HG03439 (cell line): ENCODE results near the gene CPE.
"Not testable (repeated sequence)": the region's sequence is repeated elsewhere in the genome, so short reads cannot be mapped to it uniquely, and the experiment has no call there.

Source experiments
- ATAC-seq: cut with Tn5 transposase; IDR thresholded peaks from one replicate; pipeline ENCODE4 v1.9.1; 2021; ENCODE audit warnings: mild to moderate bottlenecking, moderate library complexity; ENCODE audit not compliant: unreplicated experiment

CPE gene

DNA sequence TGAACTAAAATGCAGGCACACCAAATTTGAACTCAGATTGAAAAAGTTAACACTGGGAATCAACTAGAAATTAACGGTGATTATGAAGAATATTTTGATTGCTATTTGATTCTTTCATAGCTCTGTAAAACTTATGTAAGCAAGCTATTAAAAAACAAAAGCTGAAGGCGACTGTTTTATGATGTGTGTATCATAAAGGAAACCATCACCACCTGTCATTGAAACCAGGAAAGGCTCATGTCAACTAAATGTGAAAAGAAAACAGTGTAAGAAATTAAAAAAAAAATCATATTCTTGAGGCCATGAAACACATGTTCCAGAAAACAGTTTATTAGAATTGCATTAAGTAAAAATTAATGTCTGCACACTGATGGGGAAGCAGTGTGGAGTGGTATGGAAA is 24.2 kb downstream of the CPE start:
- ATAC-seq, result no peak

DNA sequence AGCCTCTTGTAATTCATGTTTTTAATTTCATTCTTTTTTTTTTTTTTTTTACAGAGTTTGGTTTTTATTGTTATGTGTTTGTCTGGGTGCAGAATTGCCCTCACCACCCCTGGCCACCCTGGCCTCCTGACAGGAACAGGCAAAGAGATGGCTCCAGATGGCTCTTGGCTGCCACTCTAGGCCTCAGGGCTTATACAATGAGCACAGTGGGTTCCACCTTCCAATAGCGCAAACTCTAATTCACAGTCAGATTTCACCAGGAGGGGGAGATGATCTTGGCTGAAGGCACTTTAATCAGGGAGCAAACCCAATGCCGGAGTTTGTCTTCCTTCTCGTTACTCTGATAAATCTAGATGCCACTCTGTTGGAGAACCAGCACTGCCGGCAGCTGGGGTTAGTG is 24.8 kb downstream of the CPE start:
- ATAC-seq, result no peak

DNA sequence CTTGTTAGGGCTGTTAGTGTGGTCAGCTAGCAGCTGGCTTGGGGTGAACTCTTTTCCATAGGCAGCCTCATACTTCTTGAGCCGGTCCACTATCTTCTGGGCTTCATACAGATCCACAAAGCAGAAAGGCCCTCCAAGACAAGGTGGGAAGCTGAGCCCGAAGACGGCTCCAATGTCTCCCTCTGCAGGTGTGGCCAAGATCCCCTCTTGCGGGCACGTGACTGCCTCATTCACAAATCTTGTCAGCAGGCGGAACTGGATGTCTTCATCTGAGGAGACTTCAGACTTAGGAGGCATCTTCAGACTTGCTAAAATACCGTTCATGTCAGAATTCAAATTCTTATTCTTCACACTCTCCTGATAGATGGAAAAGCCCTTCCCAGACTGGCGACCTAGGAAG is 25.3 kb downstream of the CPE start:
- ATAC-seq, result no peak

DNA sequence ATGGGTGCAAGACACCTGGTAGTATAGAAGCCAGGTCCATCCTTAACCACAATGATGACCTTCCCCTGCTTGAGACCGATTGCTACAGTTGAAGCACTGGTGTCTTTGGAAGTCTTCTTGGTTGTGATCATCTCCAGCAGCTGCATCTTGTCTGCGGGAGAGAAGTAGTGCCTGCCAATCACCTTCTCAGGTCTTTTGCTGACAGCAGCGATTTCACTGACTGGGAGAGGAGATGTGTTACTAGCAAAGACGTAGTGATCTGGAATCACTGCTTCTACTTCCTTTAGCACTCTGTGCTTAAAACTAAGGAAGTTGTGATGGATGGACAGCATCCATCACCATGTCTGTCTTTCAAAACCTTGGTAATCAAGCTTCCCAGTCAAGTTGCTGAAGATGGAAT is 25.9 kb downstream of the CPE start:
- ATAC-seq, result no peak

DNA sequence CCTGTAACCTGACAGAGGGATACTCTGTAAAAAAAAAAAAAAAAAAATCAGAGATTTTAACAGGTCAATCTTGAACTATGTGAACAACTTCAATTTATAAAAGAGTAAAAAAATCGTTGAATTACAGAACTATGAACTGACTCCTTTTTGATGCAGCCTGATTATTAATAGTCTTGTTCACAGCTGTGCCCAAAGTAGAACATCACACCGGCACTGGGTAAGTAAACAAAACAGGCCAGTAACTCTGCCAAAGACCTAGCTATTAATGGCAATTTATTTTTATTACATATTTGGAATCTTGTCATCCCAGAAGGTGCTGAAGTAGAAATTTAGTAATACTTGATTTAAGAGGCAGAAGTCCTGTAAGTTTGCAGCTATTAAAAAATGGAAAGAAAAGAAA is 31.4 kb downstream of the CPE start:
- no peak for ATAC-seq

DNA sequence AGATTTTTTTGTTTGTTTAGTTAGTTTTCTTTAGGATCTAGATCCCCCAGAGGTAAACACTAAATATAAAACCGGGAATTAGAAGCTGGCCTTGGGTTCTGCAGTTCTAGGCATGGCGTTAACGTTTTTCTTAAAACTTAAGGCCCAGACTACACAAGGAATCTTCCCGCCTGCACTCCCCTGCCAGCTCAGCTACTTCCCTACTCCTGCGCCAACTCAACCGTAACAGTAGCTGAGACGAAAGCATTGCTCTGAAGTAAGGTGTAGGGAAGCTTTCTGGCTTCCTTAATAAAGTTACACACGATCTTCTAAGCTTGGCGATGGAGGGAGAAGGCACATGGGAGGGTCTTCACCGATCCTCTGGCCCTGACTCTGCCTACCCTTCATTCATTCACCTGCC is 37.1 kb downstream of the CPE start:
- ATAC-seq, result no peak

DNA sequence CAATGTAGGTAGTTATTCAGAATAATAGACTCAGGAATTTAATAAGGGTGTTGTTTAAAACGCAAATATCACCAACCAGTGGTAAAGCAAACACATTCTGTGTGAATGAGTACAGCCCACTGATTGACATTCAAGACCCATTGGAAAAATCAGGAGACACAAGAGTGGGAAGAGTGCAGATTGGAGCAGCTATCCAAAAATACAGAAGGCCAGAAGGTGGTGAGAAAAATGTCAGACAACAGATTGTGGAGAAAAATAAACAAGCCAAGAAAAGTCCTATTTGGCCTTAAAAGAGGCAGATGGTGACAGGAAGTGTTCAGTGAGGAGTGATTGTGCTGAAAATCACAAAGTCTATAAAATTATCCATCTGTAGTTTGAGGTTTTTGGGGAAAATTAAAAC is 39.3 kb downstream of the CPE start:
- no peak for ATAC-seq

DNA sequence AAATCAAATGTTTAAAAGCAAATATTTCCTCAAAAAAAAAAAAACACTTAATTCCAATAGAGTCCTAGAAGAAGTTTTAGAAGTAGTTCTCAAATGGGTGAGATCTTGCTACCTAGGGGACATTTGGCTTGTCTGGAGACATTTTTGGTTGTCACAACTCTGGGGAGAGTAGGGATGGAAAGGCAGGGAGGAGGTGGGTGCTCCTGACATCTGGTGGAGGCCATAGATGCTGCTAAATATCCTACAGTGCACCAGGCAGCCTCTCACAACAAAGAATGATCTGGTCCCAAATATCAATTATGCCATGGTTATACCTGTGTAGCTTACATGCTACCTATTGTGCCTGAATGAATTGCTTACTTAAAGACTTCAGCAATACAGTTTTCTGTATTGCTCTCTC is 46.8 kb downstream of the CPE start:
- no peak for ATAC-seq

DNA sequence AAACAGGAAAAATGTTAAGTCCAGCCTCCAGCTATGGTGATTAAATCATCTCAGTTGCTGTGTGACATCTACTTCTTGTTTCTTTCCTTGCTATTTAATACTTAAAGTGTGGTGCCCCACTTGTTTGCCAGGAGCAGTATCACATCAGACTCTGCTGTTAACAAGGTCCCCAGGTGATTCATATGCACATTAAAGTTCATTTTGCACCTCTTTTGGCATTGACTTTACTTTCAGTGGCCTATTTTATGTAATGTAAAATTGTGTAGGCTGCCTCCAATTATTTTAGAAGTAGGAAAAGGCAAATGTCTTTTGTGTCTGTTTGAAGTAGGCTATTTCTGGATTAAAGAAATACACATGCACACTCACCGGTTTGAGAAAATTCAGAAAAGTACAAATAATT is 47.5 kb downstream of the CPE start:
- no peak for ATAC-seq

DNA sequence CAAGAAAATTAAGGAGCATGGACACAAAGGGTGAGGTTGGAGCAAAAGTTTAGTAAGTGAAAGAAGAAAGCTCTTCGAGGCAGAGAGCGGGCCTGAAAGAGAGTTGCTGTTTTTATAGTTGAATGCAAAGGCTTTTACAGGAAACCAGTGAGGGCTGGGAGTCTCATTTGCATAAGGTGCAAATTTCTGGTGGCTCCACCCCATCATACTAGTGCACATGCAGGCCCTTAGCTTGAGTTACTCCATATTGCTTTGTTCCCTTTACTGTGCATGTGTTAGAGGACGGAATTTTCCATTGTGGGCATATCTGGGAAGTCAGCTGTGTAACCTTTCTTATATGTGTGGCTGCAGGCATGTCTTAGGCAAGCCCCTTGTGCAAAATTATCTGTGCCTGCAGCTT is 48.0 kb downstream of the CPE start:
- no peak for ATAC-seq

DNA sequence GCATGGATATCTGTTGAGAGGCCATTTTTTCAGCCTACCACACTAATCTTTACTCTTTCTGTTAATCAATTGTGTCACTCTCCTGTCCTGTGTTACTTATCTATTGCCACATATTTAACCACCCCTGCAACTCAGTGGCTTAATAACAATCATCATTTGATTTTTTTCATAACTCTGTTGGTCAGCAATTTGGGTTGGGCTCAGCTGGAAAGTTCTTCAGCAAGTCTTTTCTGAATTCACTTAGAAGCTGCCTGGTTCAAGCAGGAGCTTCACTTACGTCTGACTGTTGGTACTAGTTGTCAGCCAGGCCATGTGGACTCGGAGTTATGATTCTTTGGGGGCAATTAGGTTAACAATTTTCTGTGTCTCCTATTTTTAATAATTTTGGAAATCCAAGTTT is 50.1 kb downstream of the CPE start:
- ATAC-seq, result no peak

DNA sequence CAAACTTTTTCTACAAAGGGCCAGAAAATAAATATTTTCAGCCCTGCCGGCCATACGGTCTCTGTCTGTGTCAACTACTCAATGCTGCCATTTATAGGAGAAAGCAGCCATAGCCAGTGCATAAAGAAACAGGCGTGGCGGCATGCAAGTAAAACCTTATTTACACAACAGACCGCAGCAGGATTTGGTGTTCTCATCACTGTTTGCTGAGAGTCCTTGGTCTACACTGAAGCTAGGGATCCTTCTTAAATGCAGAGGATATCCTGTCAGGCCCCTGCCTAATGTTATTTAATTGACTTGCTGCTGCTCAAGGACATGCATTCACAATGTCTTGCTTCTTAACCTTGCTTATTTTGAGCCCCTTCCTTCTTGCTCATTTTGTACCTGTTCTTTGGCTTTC is 54.7 kb downstream of the CPE start:
- ATAC-seq, result no peak

DNA sequence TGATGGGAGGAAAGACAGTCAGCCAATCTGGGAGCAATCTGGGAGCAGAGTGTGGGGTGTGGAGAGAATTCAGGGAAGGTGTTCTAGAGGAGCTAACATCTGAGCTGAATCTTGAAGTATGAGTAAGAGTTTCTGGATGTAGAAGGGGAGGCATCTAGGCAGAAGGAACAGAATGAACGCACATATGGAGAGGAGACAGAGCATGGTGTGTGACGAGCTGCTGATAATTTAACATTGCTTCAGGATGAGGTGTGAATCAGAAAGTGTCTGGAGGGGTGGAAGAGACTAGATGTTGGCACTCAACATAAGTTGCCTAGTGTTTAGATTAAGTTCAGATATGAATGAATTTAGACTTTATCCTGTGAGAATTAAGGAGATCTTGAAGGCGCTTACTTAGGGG is 58.9 kb downstream of the CPE start:
- ATAC-seq, result no peak

DNA sequence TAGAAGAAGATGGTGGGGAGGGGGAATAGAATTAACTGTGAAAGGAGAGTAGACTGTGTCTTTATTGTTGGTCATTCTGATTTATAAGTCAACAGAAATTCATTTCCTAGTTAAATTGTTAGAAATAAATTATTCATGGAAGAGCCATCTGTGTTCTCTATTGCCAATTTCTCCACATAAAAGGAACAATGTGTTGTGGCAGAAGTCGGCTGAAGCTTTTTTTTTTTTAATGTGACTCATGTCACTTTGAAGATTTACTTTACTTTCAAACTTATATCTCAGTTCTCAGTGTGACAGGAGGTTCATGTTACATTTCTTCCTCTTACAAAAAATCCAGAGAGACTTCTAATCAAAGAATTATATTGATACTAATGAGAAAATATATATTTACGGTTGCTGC is 60.5 kb downstream of the CPE start:
- no peak for ATAC-seq

DNA sequence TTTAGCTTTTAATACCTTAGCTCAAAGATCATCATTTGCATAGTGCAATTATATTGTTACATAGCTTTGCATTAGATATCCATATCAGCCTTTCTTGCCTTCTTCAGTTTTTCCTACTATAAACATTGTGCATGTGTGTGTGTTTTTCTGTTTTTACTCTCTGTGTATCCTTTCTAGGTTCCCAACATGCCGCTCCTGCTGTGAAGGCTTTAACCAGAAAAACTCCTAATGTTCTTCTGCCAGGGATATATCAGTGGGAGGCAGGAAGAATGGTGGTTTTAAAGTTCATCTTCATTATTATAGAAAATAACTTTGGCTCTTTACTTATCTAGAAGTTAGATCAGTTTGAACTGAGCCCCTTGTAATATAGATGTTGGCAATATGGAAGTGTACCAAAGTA is 61.2 kb downstream of the CPE start:
- ATAC-seq, result no peak

DNA sequence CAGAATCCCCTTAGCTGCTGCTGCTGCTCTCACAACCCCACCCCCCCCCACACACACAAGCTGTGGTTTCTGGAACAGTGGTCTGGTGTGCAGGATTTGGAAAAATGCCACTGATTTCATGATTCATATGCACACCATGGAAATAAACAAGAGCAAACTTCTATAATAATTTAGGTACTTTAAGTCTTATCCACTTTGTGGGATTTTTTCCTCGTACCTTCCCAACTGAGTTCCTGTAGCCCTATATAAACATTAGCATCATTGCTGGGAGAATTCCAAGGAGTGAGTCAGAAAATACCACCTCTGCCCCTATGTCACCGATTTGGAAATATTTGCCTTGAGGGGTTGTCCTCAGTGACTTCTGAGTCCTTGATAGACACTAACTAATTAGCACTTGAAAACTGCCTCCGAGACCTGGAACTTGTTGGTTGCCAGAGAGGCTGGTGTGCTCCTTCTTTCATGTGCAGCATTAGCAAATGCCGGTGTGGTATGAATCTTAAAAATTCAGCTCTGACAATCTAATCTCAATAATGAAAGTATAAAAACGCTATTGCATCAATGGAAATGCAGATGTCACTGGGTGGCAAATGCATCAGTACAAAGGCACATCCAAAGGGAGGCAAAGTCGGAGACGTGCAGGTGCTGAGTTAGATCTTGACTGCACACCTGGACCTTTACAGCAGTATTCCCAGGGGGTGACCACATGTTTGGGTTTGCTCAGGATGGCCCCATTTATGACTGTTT is 61.8 kb downstream of the CPE start:
- ATAC-seq, result no peak

DNA sequence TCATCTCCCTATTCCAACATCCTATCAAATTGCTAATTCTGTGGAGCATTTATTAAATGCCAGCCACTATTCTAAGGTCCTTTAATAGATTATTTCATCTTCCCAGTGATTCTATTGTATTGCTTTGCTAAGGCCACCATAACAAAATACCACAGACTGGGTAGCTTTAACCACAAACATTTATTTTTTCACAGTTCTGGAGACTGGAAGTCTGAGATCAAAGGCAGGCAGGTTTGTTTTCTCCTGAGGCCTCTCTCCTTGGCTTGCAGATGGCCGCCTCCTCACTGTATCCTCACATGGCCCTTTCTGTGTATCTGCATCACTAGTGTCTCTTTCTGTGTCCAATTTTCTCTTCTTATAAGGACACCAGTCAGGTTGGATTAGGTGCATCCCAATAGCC is 64.5 kb downstream of the CPE start:
- no peak for ATAC-seq

DNA sequence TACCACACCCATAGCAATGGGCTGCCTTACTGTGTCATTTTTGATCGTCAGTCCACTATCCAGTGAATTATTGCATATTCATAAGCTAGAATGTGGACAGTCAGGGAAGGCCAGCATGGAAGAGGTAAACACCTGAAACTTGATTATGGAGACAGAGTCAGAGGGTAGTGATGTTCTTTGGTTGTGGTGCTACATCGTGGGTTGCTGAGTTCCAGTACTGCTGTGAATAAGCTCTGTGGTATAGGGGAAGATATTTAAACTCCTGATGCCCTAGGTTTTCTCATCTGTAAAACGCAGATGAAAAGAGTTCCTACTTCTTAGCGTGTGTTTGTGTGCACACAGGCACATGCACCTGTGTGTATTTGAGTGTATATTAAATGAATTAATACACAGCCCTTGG is 69.9 kb downstream of the CPE start:
- ATAC-seq, result no peak

DNA sequence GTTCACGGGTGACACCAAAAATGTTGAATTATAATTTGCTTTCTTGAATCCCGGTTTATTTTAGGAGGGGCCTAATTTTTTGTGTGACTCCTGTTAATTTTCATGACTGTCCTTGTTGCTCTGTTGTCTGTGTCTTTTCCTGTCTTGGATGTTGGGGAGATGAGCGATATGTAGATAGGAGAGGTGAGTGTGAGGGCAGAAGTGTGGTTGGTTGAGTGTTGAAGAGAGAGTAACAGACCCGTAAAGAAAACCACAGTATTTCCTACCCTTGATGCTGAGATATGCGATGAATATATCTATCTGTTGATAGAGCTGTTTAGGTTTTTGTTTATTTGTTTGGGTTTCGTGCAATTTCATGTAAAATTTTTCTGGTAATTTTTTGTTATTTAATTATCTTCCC is 70.5 kb downstream of the CPE start:
- no peak for ATAC-seq

DNA sequence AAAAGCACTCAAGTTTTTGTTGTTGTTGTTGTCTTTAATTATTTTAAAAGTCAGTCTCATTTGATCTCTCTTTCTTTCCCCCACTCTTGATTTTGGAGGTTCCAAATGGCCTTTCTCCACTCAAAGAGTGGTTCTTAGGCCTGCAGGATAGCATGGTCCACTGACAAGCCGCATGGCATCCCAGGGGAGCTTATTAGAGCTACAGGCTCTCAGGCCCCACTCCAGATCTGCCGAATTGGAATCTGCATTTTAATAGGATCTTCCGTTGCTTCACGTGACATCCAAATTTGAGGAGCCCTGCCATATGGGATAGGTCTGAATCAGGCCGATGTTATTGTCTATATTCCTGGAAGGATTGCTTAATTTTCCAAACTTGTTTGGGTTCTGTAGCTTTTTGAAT is 72.1 kb downstream of the CPE start:
- no peak for ATAC-seq

DNA sequence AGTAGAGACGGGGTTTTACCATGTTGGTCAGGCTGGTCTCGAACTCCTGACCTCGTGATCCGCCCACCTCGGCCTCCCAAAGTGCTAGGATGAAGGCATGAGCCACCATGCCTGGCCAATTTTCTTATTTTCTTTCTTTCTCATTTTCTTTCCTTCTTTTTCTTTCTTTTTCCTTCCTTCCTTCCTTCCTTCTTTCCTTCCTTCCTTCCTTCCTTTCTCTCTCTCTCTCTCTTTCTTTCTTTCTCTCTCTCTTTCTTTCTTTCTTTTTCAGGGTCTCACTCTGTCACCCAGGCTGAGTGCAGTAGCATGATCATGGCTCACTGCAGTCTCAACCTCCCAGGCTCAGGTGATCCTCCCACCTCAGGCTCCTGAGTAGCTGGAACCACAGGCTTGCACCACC is 74.3 kb downstream of the CPE start:
- ATAC-seq, result not testable (repeated sequence)

DNA sequence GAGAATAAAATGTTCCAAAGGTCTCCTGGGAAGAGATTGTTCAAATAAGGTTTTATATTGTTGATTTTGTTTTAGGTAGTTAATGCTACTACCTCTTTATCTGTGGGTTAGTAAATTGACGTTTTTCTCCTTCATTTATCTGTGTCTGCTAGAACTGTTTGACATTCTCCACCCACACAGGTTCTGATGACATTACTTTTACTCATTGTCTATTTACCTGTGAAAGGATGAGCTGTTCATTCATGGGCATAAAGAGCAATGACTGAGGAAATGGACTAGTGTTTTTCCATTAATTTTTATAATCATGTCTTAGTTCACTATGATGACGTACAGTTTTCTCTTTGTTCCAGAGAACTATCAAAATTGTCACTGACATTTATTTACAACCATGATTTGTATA is 75.6 kb downstream of the CPE start:
- no peak for ATAC-seq

DNA sequence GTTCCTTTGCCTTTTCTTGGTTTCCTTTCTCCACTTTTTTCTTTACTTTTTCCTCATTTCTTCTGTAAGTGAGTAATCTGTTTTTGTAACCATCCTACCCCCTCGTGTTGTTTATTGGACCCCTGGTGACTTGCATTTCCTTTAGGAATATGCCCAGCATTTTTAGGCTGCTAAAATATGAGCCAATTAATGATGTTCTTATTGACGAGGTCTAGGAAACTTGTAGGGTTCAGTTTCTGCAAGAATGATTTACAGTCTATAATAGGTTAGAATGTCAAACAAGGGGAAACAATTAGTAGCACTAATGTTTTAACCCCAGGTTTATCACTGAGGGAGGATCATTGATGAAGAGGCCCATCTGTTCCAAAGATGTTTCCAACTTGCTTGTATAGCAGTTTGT is 79.0 kb downstream of the CPE start:
- ATAC-seq, result no peak

DNA sequence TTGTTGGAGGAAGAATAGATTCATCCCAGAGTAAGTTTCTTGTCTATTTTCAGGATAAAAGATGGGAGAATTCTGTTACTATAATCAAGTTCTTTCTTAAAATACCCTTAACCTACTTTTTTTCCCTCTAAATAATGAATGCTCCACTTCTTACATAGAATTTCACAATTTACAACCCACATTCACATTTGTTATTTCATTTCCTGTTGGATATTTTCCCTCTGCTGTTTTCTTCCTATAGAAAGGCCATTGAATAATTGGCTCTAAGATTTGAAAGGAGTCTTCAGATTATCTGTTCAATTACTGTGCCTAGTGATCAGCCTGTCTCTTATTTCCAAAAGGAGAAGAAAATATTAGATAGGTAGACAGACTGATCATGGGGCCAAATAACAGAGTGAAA is 79.7 kb downstream of the CPE start:
- ATAC-seq, result no peak
